Activated CD4-positive, alpha-beta T cell treated with anti-CD3 and anti-CD28 coated beads for 36 hours (primary cell): Measurements from ENCODE around the gene ATP1A4. TPM values are rescaled to one million over a fixed set of nuclear protein-coding genes. Genes with fewer than 3 reads are reported as not detected.
A peak's percentile ranks its signal among the peaks of the same experiment; 100 is the strongest.

Experiments used
- ATAC-seq: fragments of 200-7000 bp; cut with Tn5 transposase; one replicate; pipeline ENCODE4 v1.10.0; 2021; ENCODE audit warnings: mild to moderate bottlenecking, moderate library complexity
- CTCF ChIA-PET: fragments of 350-600 bp; sonication (Branson Sonifier 250); formaldehyde crosslinking; loops from one replicate; lab custom pipeline; 2021; ENCODE audit warnings: antibody characterized with exemption; lab: Charles Lee
- POLR2A ChIA-PET: fragments of 350-600 bp; sonication (Branson Sonifier 250); formaldehyde crosslinking; loops from one replicate; lab custom pipeline; 2021; ENCODE audit warnings: antibody characterized with exemption, inconsistent platforms; lab: Charles Lee
- DNase-seq: peaks from one replicate; pipeline ENCODE4 v3.0.0-alpha.2; 2020
- H3K27ac Mint-ChIP-seq: one replicate; pipeline ENCODE4 v1.8.0; 2021; ENCODE audit warnings: mixed read lengths
- H3K27me3 Mint-ChIP-seq: one replicate; pipeline ENCODE4 v1.8.0; 2021; ENCODE audit warnings: mixed read lengths
- H3K36me3 Mint-ChIP-seq: one replicate; pipeline ENCODE4 v1.8.0; 2021; ENCODE audit warnings: low read depth, mixed read lengths
- H3K4me1 Mint-ChIP-seq: one replicate; pipeline ENCODE4 v1.8.0; 2021; ENCODE audit warnings: mixed read lengths
- H3K4me3 Mint-ChIP-seq: one replicate; pipeline ENCODE4 v1.8.0; 2021; ENCODE audit warnings: mild to moderate bottlenecking, moderate library complexity, mixed read lengths
- H3K9me3 Mint-ChIP-seq: one replicate; pipeline ENCODE4 v1.8.0; 2021; ENCODE audit warnings: low read depth, mixed read lengths
- intact Hi-C, 2 experiments: fragments of 100-400 bp; cut with DNase I in 1 of 2; cut with micrococcal nuclease in 1 of 2; formaldehyde crosslinking; loops; one replicate each; pipeline versions ENCODE4 v1.14.2 to v1.15.1; 2022 to 2024; cut with DNase I, micrococcal nuclease
- total RNA-seq, 2 experiments: library from RNA; stranded (reverse); gene quantifications; one replicate each; pipeline ENCODE4 v1.2.3, GENCODE V29; 2021

Gene ATP1A4
- total RNA-seq, 2 experiments from 2014 or later = not detected

- peaks cover 13% of the 10 kb centered on the region for H3K4me1 Mint-ChIP-seq
- H3K4me3 Mint-ChIP-seq = no peak overlapping the region
- ChIA-PET CTCF (interaction anchor here (0.6 kb wide), 1 partner anchor 159 kb away, joined by 3 read pairs; no protein-coding TSS in a partner anchor), POLR2A (no interaction called here)
- peaks cover 8% of the 10 kb centered on the region for H3K27me3 Mint-ChIP-seq
- no peaks in the 10 kb centered on the region for H3K36me3 Mint-ChIP-seq
- ATAC-seq = no peak
- DNase-seq = no peak
- no peaks in the 10 kb centered on the region for H3K9me3 Mint-ChIP-seq
- intact Hi-C loops = no loop called here
- no peak overlapping the region for H3K27ac Mint-ChIP-seq
Observed at GRCh38 chr1:160163615-160164014, 12.2 kb downstream of the ATP1A4 start.

- CTCF ChIA-PET = interaction anchor here (0.6 to 1.4 kb wide), 4 partner anchors 13 to 61 kb away, joined by 3 to 5 read pairs (median 3); no protein-coding TSS in a partner anchor
- ATAC-seq = no peak
Observed at GRCh38 chr1:160164121-160164520, 12.7 kb downstream of the ATP1A4 start.

GRCh38 chr1:160166166-160166868 lies 14.9 kb downstream of the ATP1A4 start:
- ATAC-seq = no peak
- H3K27me3 Mint-ChIP-seq = peaks cover 8% of the 10 kb centered on the region
- intact Hi-C loops = no loop called here
- H3K4me1 Mint-ChIP-seq = peaks cover 23% of the 10 kb centered on the region
- ChIA-PET CTCF (interaction anchor here (1.0 to 1.2 kb wide), 2 partner anchors 9 to 126 kb away, joined by 3 to 5 read pairs; no protein-coding TSS in a partner anchor), POLR2A (no interaction called here)
- no peak overlapping the region for H3K27ac Mint-ChIP-seq
- no peak overlapping the region for H3K4me3 Mint-ChIP-seq
- no peaks in the 10 kb centered on the region for H3K36me3 Mint-ChIP-seq
- DNase-seq = peak; percentile 8
- H3K9me3 Mint-ChIP-seq = no peaks in the 10 kb centered on the region

More at GRCh38 chr1:160164121-160164520, 12.7 kb downstream of the ATP1A4 start:
- H3K4me3 Mint-ChIP-seq = no peak overlapping the region
- H3K27me3 Mint-ChIP-seq = peaks cover 8% of the 10 kb centered on the region
- DNase-seq = no peak
- POLR2A ChIA-PET = no interaction called here
- H3K9me3 Mint-ChIP-seq = no peaks in the 10 kb centered on the region
- H3K27ac Mint-ChIP-seq = no peak overlapping the region
- intact Hi-C loops = no loop called here
- H3K36me3 Mint-ChIP-seq = no peaks in the 10 kb centered on the region
- H3K4me1 Mint-ChIP-seq = peaks cover 14% of the 10 kb centered on the region

DNA sequence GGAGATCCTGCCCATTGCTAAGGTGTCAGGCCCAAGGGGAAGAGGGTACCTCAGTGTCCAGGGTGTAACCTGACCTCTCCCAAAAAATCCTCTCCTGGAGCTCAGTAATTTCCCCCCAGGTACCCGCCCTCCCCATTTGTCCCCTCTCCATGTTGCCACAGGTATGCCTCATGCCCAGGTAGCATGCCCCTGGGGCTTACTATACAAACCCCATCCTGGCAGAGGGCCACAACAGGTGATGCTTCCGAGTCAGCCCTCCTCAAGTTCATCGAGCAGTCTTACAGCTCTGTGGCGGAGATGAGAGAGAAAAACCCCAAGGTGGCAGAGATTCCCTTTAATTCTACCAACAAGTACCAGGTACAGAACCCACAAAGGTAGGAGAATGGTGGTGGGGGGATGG lies 15.7 kb downstream of the ATP1A4 start:
- no peak overlapping the region for H3K27ac Mint-ChIP-seq
- no peak overlapping the region for H3K4me3 Mint-ChIP-seq
- peaks cover 8% of the 10 kb centered on the region for H3K27me3 Mint-ChIP-seq
- peaks cover 23% of the 10 kb centered on the region for H3K4me1 Mint-ChIP-seq
- ChIA-PET CTCF (interaction anchor here (1.0 to 1.3 kb wide), 2 partner anchors 85 to 125 kb away, joined by 3 to 5 read pairs; no protein-coding TSS in a partner anchor), POLR2A (interaction anchor here (1.2 kb wide), 1 partner anchor 76 kb away, joined by 3 read pairs; no protein-coding TSS in a partner anchor)
- intact Hi-C loops = no loop called here
- no peak for DNase-seq
- no peaks in the 10 kb centered on the region for H3K9me3 Mint-ChIP-seq
- no peaks in the 10 kb centered on the region for H3K36me3 Mint-ChIP-seq
- ATAC-seq = no peak

- DNase-seq (peak; percentile 49), ATAC-seq (peak; percentile 91)
- Mint-ChIP-seq H3K27ac (no peak overlapping the region), H3K36me3 (no peaks in the 10 kb centered on the region), H3K27me3 (peaks cover 8% of the 10 kb centered on the region), H3K9me3 (no peaks in the 10 kb centered on the region), H3K4me1 (peaks cover 23% of the 10 kb centered on the region), H3K4me3 (no peak overlapping the region)
- ChIA-PET POLR2A (interaction anchor here (1.2 kb wide), 1 partner anchor 75 kb away, joined by 3 read pairs; no protein-coding TSS in a partner anchor), CTCF (interaction anchor here (0.6 to 1.3 kb wide), 3 partner anchors 58 to 1124 kb away, joined by 3 to 4 read pairs (median 3); no protein-coding TSS in a partner anchor)
- intact Hi-C loops = no loop called here
Observed at GRCh38 chr1:160167580-160167979, 16.2 kb downstream of the ATP1A4 start.

- CTCF ChIA-PET = interaction anchor here (0.6 to 1.5 kb wide), 4 partner anchors 58 to 1123 kb away, joined by 3 to 6 read pairs (median 4); no protein-coding TSS in a partner anchor
- POLR2A ChIA-PET = interaction anchor here (1.2 kb wide), 1 partner anchor 75 kb away, joined by 3 read pairs; no protein-coding TSS in a partner anchor
Observed at GRCh38 chr1:160168016-160168415, 16.6 kb downstream of the ATP1A4 start.

DNA sequence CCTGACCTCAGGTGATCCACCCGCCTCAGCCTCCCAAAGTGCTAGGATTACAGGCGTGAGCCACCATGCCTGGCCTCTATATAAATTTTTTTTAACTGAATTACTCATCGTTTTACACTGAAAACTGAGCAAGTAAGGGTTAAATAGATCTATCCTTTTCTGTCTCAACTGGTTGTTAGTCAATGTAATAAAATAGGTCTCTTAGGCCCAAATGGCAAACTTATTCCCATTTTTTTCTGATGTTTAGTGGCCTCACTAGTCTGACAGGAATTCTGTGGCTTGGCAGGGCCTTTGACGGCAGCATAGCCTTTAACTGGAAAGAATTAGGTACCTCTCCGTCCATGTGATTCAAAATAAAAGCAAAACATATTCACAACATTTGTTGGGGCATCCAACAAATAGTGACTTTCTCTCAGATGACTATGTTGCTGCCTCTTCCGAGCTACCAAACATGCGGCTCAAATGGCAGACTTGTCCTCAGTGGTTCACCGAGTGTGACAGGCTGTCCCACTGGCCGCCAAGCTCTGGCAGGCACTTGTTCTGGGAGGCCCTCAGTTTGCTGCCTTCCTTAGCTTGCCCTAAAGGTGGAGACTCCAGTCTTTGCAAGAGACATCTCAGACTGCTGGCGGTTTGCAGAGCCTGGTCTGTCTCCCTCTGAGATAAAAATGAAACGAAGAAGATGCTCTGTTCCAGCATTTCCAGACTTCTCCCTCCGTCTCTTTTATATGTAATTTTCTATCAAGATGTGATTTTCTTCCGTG lies 17.4 kb downstream of the ATP1A4 start:
- ChIA-PET POLR2A (no interaction called here), CTCF (interaction anchor here (0.5 to 1.6 kb wide), 8 partner anchors 18 to 1122 kb away, joined by 3 to 6 read pairs (median 4); no protein-coding TSS in a partner anchor)
- H3K9me3 Mint-ChIP-seq = no peaks in the 10 kb centered on the region
- DNase-seq (no peak), ATAC-seq (no peak)
- peaks cover 23% of the 10 kb centered on the region for H3K4me1 Mint-ChIP-seq
- H3K36me3 Mint-ChIP-seq = no peaks in the 10 kb centered on the region
- no peak overlapping the region for H3K27ac Mint-ChIP-seq
- intact Hi-C loops = loop anchor here in 1 of 2 experiments (2.0 kb wide), 1 partner anchor 66 kb away; no protein-coding TSS in a partner anchor
- H3K4me3 Mint-ChIP-seq = no peak overlapping the region
- peaks cover 8% of the 10 kb centered on the region for H3K27me3 Mint-ChIP-seq

More at GRCh38 chr1:160168016-160168415, 16.6 kb downstream of the ATP1A4 start:
- Mint-ChIP-seq H3K4me1 (peaks cover 23% of the 10 kb centered on the region), H3K9me3 (no peaks in the 10 kb centered on the region), H3K4me3 (no peak overlapping the region), H3K27ac (no peak overlapping the region), H3K27me3 (peaks cover 8% of the 10 kb centered on the region), H3K36me3 (no peaks in the 10 kb centered on the region)
- intact Hi-C loops = loop anchor here in 1 of 2 experiments (2.0 kb wide), 1 partner anchor 65 kb away; no protein-coding TSS in a partner anchor
- DNase-seq (no peak), ATAC-seq (no peak)

DNA sequence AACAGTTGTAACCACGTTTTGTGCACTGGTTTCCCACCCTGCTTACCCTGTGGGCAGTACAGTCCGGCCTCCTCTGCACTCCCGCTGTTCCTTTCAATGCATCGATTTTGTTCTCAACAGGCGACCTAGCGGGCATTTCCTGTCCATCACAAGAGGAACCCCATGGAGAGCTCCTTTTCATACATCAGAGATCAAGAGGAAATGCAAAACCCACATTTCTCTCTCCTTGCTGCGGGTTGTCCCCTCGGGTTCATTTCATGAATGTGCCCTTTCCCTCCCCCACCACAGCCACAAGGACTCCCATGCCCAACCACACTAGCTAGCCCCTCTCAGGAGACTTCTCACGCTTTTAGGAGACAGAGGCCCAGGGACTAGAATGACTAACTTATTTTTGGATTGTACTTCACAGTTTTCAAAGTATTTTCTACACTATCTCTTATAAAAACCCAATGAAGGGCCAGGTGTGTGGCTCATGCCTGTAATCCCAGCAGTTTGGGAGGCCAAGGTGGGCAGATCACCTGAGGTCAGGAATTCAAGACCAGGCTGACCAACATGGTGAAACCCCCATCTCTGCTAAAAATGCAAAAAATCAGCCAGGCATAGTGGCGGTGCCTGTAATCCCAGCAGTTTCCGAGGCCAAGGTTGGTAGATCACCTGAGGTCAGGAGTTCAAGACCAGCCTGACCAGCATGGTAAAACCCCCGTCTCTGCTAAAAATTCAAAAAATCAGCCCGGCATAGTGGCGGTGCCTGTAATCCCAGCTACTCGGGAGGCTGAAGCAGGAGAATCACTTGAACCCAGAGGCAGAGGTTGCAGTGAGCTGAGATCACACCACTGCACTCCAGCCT lies 18.4 kb downstream of the ATP1A4 start:
- ChIA-PET CTCF (interaction anchor here (0.7 to 1.6 kb wide), 8 partner anchors 19 to 848 kb away, joined by 3 to 6 read pairs (median 4); no protein-coding TSS in a partner anchor), POLR2A (no interaction called here)
- Mint-ChIP-seq H3K9me3 (no peaks in the 10 kb centered on the region), H3K36me3 (no peaks in the 10 kb centered on the region), H3K4me3 (no peak overlapping the region), H3K27ac (no peak overlapping the region), H3K4me1 (peaks cover 23% of the 10 kb centered on the region), H3K27me3 (peaks cover 8% of the 10 kb centered on the region)
- DNase-seq (peak; percentile 67), ATAC-seq (peak; percentile 64)
- intact Hi-C loops = loop anchor here in 1 of 2 experiments (2.0 kb wide), 1 partner anchor 67 kb away; no protein-coding TSS in a partner anchor

- ATAC-seq = no peak
- H3K27me3 Mint-ChIP-seq = peaks cover 7% of the 10 kb centered on the region
- H3K36me3 Mint-ChIP-seq = no peaks in the 10 kb centered on the region
- DNase-seq = no peak
- no peak overlapping the region for H3K27ac Mint-ChIP-seq
- H3K4me3 Mint-ChIP-seq = no peak overlapping the region
- ChIA-PET POLR2A (no interaction called here), CTCF (interaction anchor here (0.8 to 1.0 kb wide), 2 partner anchors 121 to 210 kb away, joined by 3 read pairs; no protein-coding TSS in a partner anchor)
- intact Hi-C loops = no loop called here
- peaks cover 22% of the 10 kb centered on the region for H3K4me1 Mint-ChIP-seq
- no peaks in the 10 kb centered on the region for H3K9me3 Mint-ChIP-seq
Observed at GRCh38 chr1:160171354-160171753, 20.0 kb downstream of the ATP1A4 start.

- CTCF ChIA-PET = interaction anchor here (1.0 to 1.3 kb wide), 2 partner anchors 93 to 209 kb away, joined by 3 read pairs; no protein-coding TSS in a partner anchor
- Mint-ChIP-seq H3K4me3 (no peak overlapping the region), H3K4me1 (peaks cover 19% of the 10 kb centered on the region), H3K36me3 (no peaks in the 10 kb centered on the region), H3K27me3 (peaks cover 4% of the 10 kb centered on the region), H3K9me3 (no peaks in the 10 kb centered on the region), H3K27ac (no peak overlapping the region)
- intact Hi-C loops = no loop called here
- DNase-seq (no peak), ATAC-seq (no peak)
- POLR2A ChIA-PET = interaction anchor here (0.5 to 0.6 kb wide), 2 partner anchors 48 to 62 kb away, joined by 3 read pairs; no protein-coding TSS in a partner anchor
Observed at GRCh38 chr1:160171980-160172379, 20.6 kb downstream of the ATP1A4 start.
